ENCODE results near the gene SNRNP25.

- no peak for TF ChIP-seq GATA2 (IDR thresholded peaks at IDR 0.05; ENCODE audit: low read depth, low read length)
- no peak for TF ChIP-seq GATA3 (IDR thresholded peaks at IDR 0.05; ENCODE audit: low read depth, low read length)
Measured at GRCh38 chr16:42691-43090, 10.9 kb upstream of the SNRNP25 start.
